H9 (cell line): ENCODE data around the gene CALHM3. TPM values are rescaled to one million over a fixed set of nuclear protein-coding genes. Genes with fewer than 3 reads are reported as not detected.

Source experiments
- DNase-seq: peaks from one replicate; pipeline ENCODE4 v3.0.0-alpha.2; 2017
- H2AFZ ChIP-seq: one replicate; pipeline ENCODE4 v1.6.1; 2013; ENCODE audit warnings: mild to moderate bottlenecking, low read length, control low read depth, moderate library complexity
- H2AK5ac ChIP-seq: 2 replicates; pipeline ENCODE4 v1.6.1; 2013; ENCODE audit warnings: low read length, control low read depth, mixed read lengths; ENCODE audit not compliant: insufficient read length
- H2BK120ac ChIP-seq: one replicate; pipeline ENCODE4 v1.6.1; 2013; ENCODE audit warnings: low read depth, mild to moderate bottlenecking, low read length, control low read depth, inconsistent platforms; ENCODE audit not compliant: poor library complexity, severe bottlenecking
- H2BK12ac ChIP-seq: 2 replicates; pipeline ENCODE4 v1.6.1; 2013; ENCODE audit warnings: low read length, control low read depth, mixed read lengths, low read depth; ENCODE audit not compliant: insufficient read length
- H2BK15ac ChIP-seq: 2 replicates; pipeline ENCODE4 v1.6.1; 2013; ENCODE audit warnings: low read depth, low read length, control low read depth
- H2BK20ac ChIP-seq: one replicate; pipeline ENCODE4 v1.6.1; 2013; ENCODE audit warnings: low read depth, mild to moderate bottlenecking, low read length, control low read depth, inconsistent platforms; ENCODE audit not compliant: poor library complexity, severe bottlenecking
- H2BK5ac ChIP-seq: 2 replicates; pipeline ENCODE4 v1.6.1; 2013; ENCODE audit warnings: low read length, control low read depth, mixed read lengths; ENCODE audit not compliant: insufficient read length
- H3K14ac ChIP-seq: 2 replicates; pipeline ENCODE4 v1.6.1; 2013; ENCODE audit warnings: low read length, control low read depth; ENCODE audit not compliant: insufficient read depth
- H3K18ac ChIP-seq: 2 replicates; pipeline ENCODE4 v1.6.1; 2013; ENCODE audit warnings: low read depth, mild to moderate bottlenecking, mixed read lengths, low read length, control low read depth; ENCODE audit not compliant: insufficient read length
- H3K23ac ChIP-seq: 2 replicates; pipeline ENCODE4 v1.6.1; 2013; ENCODE audit warnings: low read length, control low read depth, mixed read lengths, low read depth; ENCODE audit not compliant: insufficient read length
- H3K23me2 ChIP-seq: 2 replicates; pipeline ENCODE4 v1.6.1; 2013; ENCODE audit warnings: low read depth, mild to moderate bottlenecking, mixed read lengths, low read length, control low read depth; ENCODE audit not compliant: insufficient read length, poor library complexity, severe bottlenecking
- H3K27ac ChIP-seq: 2 replicates; pipeline ENCODE4 v1.5.1; 2013; ENCODE audit warnings: low read length, control low read depth, mixed read lengths, low read depth; ENCODE audit not compliant: insufficient read length
- H3K27me3 ChIP-seq: 2 replicates; pipeline ENCODE4 v1.6.1; 2013; ENCODE audit warnings: low read length, control low read depth, inconsistent platforms; ENCODE audit not compliant: insufficient read depth
- H3K4ac ChIP-seq: 2 replicates; pipeline ENCODE4 v1.6.1; 2013; ENCODE audit warnings: low read depth, mild to moderate bottlenecking, control low read depth, inconsistent platforms, low read length, moderate library complexity
- H3K4me1 ChIP-seq: 2 replicates; pipeline ENCODE4 v1.6.1; 2013; ENCODE audit warnings: low read length, control low read depth, inconsistent platforms; ENCODE audit not compliant: insufficient read depth
- H3K4me2 ChIP-seq: 2 replicates; pipeline ENCODE4 v1.6.1; 2013; ENCODE audit warnings: low read length, control low read depth, mixed read lengths; ENCODE audit not compliant: insufficient read length, insufficient read depth
- H3K56ac ChIP-seq: 2 replicates; pipeline ENCODE4 v1.6.1; 2013; ENCODE audit warnings: low read depth, mild to moderate bottlenecking, mixed read lengths, low read length, control low read depth; ENCODE audit not compliant: insufficient read length
- H3K79me1 ChIP-seq: 2 replicates; pipeline ENCODE4 v1.6.1; 2013; ENCODE audit warnings: low read depth, mild to moderate bottlenecking, moderate library complexity, low read length, control low read depth, inconsistent platforms; ENCODE audit not compliant: insufficient read depth, poor library complexity, severe bottlenecking
- H3K79me2 ChIP-seq: 2 replicates; pipeline ENCODE4 v1.6.1; 2013; ENCODE audit warnings: low read length, control low read depth, inconsistent platforms; ENCODE audit not compliant: insufficient read depth
- H3K9ac ChIP-seq: 2 replicates; pipeline ENCODE4 v1.6.1; 2013; ENCODE audit warnings: low read length, control low read depth, mixed read lengths; ENCODE audit not compliant: insufficient read length; ENCODE audit errors: extremely low read depth
- H3K9me3 ChIP-seq: one replicate; pipeline ENCODE4 v1.6.1; 2013; ENCODE audit warnings: low read depth, low read length, inconsistent platforms; ENCODE audit not compliant: control insufficient read depth
- H3T11ph ChIP-seq: one replicate; pipeline ENCODE4 v1.6.1; 2013; ENCODE audit warnings: mild to moderate bottlenecking, low read length, control low read depth, inconsistent platforms
- H4K20me1 ChIP-seq: one replicate; pipeline ENCODE4 v1.6.1; 2013; ENCODE audit not compliant: control insufficient read depth, insufficient read length, insufficient read depth
- H4K5ac ChIP-seq: 2 replicates; pipeline ENCODE4 v1.6.1; 2013; ENCODE audit warnings: low read depth, mild to moderate bottlenecking, mixed read lengths, low read length, control low read depth; ENCODE audit not compliant: insufficient read length
- H4K8ac ChIP-seq: replicated peaks from 2 replicates; pipeline ENCODE4 v1.6.1; 2013; ENCODE audit warnings: low read length, control low read depth, mixed read lengths, low read depth; ENCODE audit not compliant: insufficient read length
- H4K91ac ChIP-seq: 2 replicates; pipeline ENCODE4 v1.6.1; 2013; ENCODE audit warnings: low read depth, mild to moderate bottlenecking, moderate library complexity, mixed read lengths, low read length, control low read depth; ENCODE audit not compliant: insufficient read length
- H3K27ac Mint-ChIP-seq, 3 experiments: 2 replicates in 2 of 3; 3 replicates in 1 of 3; pipeline ENCODE4 v1.8.0; 2020 to 2021; ENCODE audit warnings: mixed read lengths in 3 of 3, mild to moderate bottlenecking in 1 of 3, moderate library complexity in 1 of 3
- H3K27me3 Mint-ChIP-seq: 2 replicates; pipeline ENCODE4 v1.8.0; 2021; ENCODE audit warnings: low read depth, mild to moderate bottlenecking, moderate library complexity, mixed read lengths
- H3K36me3 Mint-ChIP-seq, 3 experiments: 2 replicates in 2 of 3; 3 replicates in 1 of 3; pipeline ENCODE4 v1.8.0; 2020 to 2021; ENCODE audit warnings: low read depth in 3 of 3, mixed read lengths in 3 of 3; ENCODE audit not compliant: insufficient read depth in 1 of 3
- H3K4me1 Mint-ChIP-seq, 2 experiments: 2 replicates each; pipeline ENCODE4 v1.8.0; 2020; ENCODE audit warnings: mixed read lengths in 2 of 2
- H3K4me3 Mint-ChIP-seq, 2 experiments: 2 replicates in 1 of 2; 3 replicates in 1 of 2; pipeline ENCODE4 v1.8.0; 2020 to 2021; ENCODE audit warnings: mild to moderate bottlenecking in 2 of 2, mixed read lengths in 2 of 2, moderate library complexity in 1 of 2
- H3K9me3 Mint-ChIP-seq, 2 experiments: 2 replicates in 1 of 2; 3 replicates in 1 of 2; pipeline ENCODE4 v1.8.0; 2020; ENCODE audit warnings: mild to moderate bottlenecking in 2 of 2, mixed read lengths in 2 of 2, moderate library complexity in 1 of 2
- WGBS: extraction: QIAGEN DNeasy Blood & Tissue Kit; methylation state at CpG from one replicate; pipeline ENCODE4 v1.1.7; 2013; ENCODE audit warnings: missing lambda C conversion rate, low lambda C conversion rate, mixed read lengths; ENCODE audit not compliant: insufficient read length; ENCODE audit errors: extremely low coverage; 5-methylcytosine and 5-hydroxymethylcytosine counted together
- long read RNA-seq: library from polyadenylated mRNA; unstranded; transcript quantifications from one replicate; pipeline ENCODE4 v2.0.0, GENCODE V29; 2020
- total RNA-seq: library from RNA; stranded (reverse); gene quantifications from 2 replicates; pipeline ENCODE4 v1.2.1, GENCODE V29; 2021
- TF ChIP-seq, protein P1 (sequence below): fragments of 200-600 bp; sonication (generic); conservative IDR thresholded peaks from 3 replicates; pipeline ENCODE4 v1.8.0; 2021; ENCODE audit warnings: antibody characterized with exemption, mild to moderate bottlenecking

The CALHM3 gene, protein sequence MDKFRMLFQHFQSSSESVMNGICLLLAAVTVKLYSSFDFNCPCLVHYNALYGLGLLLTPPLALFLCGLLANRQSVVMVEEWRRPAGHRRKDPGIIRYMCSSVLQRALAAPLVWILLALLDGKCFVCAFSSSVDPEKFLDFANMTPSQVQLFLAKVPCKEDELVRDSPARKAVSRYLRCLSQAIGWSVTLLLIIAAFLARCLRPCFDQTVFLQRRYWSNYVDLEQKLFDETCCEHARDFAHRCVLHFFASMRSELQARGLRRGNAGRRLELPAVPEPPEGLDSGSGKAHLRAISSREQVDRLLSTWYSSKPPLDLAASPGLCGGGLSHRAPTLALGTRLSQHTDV
- not detected in 2 replicates for total RNA-seq
- long read RNA-seq, partial matches to known transcripts: 3 of 3 reads
- long read RNA-seq, other reads (novel, unspliced or antisense): 0 of 3 reads

DNA sequence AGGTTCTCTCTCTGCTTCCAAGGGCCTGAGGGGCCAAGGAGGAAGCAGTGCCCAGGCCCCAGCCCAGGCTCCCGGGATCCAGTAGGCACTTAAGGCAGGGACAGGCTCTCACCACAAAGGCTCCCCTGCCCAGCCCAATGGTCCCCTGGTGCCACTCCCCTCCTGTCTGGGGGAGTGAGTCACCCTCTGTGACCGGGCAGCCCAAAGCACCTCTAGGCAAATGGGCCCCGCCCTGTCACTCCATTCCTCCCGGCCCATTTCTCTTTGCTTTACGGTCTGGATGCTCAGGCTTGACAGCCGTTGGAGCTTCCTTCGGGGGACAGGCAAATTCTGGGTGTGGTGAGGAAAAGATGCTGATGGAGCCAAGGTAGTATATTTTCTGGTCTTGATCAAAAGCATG is at the start of gene CALHM3:
Gene CALHM3 (minus strand): TSS at position 106 of the 400 bp plus-strand sequence. CDS start 208 bp downstream, outside the sequence.
- Histone ChIP-seq H3K4me1 (no peaks in the 10 kb centered on the region), H2BK15ac (no peak within 1 kb of the TSS), H3K23me2 (no peaks in the 10 kb centered on the region), H3K56ac (no peak within 1 kb of the TSS), H4K20me1 (no peaks in the 10 kb centered on the region), H3K4ac (no peak within 1 kb of the TSS), H2BK5ac (no peak within 1 kb of the TSS), H3K79me2 (no peaks in the 10 kb centered on the region), H3K79me1 (no peaks in the 10 kb centered on the region), H3K4me2 (no peak within 1 kb of the TSS), H3K27ac (no peak within 1 kb of the TSS), H4K91ac (no peak within 1 kb of the TSS), H2BK20ac (no peak within 1 kb of the TSS), H3T11ph (no peak within 1 kb of the TSS), H3K9me3 (no peaks in the 10 kb centered on the region), H2AFZ (no peak within 1 kb of the TSS), H4K8ac (no peak within 1 kb of the TSS), H2BK120ac (no peak within 1 kb of the TSS), H3K9ac (no peak within 1 kb of the TSS), H2AK5ac (no peak within 1 kb of the TSS), H3K23ac (no peak within 1 kb of the TSS), H4K5ac (no peak within 1 kb of the TSS), H2BK12ac (no peak within 1 kb of the TSS), H3K14ac (no peak within 1 kb of the TSS), H3K27me3 (no peaks in the 10 kb centered on the region), H3K18ac (no peak within 1 kb of the TSS)
- Mint-ChIP-seq H3K36me3 (no peaks in the 10 kb centered on the region), H3K4me1 (peaks cover 10 to 22% of the 10 kb centered on the region in 2 experiments), H3K27ac (0 out of 7 replicates have a peak within 1 kb of the TSS, but pooled peaks of 2 of the 3 experiments have one; percentile 32 to 55), H3K27me3 (peaks cover 2% of the 10 kb centered on the region; the same call in 1 of the 2 replicates), H3K4me3 (no peak within 1 kb of the TSS), H3K9me3 (no peaks in the 10 kb centered on the region)
- WGBS: no CpG with 5 or more reads among the region's 7 CpGs
- TF ChIP-seq, protein P1, sequence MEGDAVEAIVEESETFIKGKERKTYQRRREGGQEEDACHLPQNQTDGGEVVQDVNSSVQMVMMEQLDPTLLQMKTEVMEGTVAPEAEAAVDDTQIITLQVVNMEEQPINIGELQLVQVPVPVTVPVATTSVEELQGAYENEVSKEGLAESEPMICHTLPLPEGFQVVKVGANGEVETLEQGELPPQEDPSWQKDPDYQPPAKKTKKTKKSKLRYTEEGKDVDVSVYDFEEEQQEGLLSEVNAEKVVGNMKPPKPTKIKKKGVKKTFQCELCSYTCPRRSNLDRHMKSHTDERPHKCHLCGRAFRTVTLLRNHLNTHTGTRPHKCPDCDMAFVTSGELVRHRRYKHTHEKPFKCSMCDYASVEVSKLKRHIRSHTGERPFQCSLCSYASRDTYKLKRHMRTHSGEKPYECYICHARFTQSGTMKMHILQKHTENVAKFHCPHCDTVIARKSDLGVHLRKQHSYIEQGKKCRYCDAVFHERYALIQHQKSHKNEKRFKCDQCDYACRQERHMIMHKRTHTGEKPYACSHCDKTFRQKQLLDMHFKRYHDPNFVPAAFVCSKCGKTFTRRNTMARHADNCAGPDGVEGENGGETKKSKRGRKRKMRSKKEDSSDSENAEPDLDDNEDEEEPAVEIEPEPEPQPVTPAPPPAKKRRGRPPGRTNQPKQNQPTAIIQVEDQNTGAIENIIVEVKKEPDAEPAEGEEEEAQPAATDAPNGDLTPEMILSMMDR: no peak
- no peak for DNase-seq
